Heart left ventricle (tissue), 13 donors: ENCODE data around the gene RETN.

Experiments
- POLR2A ChIP-seq, 2 donors: fragments of 450-650 bp; IDR thresholded peaks; one replicate each; pipeline ENCODE4 v1.6.1; 2017; ENCODE audit warnings: antibody characterized with exemption in 2 of 2, mild to moderate bottlenecking in 2 of 2, moderate library complexity in 2 of 2
- TF ChIP-seq, protein P1 (sequence below), 12 donors: fragments of 200-600 bp; sonication (generic) in 4 of 12; IDR thresholded peaks; one replicate each; pipeline versions ENCODE4 v1.5.0 to v1.8.0; 2018 to 2022; ENCODE audit warnings: antibody characterized with exemption in 12 of 12, mild to moderate bottlenecking in 5 of 12
- donor health status: ischemic (EF 13 %, LVEDD 7.1; RV severe dilation, severe dysfunction).
- donor health status: DM: no; HTN: yes; CAD: no.
- donor health status: DM: no; HTN: no; CAD: no.
- donor health status: ischemic (EF 25% LVEDD 6.9; RV normal size, moderate dysfunction).
- donor health status: ischemic (EF 25% LVEDD 5.7; RV mildly dilated, moderate dysfunction).
- donor health status: ischemic (EF 35%, LVEDD 5.7; RV mildly dilated, moderate dysfunction).
- donor health status: nonischemic (EF 11% LVEDD 7.7; RV severe dilation, severe dysfunction).
- donor health status: DM: yes; HTN: yes; CAD: no.
- donor health status: PGD.
- donor health status: ischemic (EF 29% LVEDD 5.4; RV normal size, mild dysfunction).
- donor health status: nonischemic (EF 23%, LVEDD 6.1; RV moderate dilation, normal function).

DNA sequence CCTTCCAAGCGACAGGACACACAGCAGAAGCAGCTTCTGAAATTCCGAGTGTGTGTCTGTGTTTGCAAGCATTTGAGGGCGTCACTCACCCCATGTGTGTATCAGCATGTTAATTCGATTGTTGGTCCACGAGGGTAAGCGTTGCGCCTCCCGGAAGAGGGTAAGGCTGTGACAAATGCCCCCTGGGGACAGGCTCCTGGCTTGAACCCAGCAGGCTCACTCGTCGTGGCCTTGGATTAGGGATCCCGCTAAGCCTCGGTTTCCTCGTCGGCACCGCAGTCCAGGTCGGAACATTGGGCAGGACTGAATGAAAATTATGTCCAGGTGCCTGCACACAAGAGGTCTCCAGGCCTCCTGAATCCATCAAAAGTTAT lies 32.5 kb upstream of the RETN start:
- TF ChIP-seq, protein P1, sequence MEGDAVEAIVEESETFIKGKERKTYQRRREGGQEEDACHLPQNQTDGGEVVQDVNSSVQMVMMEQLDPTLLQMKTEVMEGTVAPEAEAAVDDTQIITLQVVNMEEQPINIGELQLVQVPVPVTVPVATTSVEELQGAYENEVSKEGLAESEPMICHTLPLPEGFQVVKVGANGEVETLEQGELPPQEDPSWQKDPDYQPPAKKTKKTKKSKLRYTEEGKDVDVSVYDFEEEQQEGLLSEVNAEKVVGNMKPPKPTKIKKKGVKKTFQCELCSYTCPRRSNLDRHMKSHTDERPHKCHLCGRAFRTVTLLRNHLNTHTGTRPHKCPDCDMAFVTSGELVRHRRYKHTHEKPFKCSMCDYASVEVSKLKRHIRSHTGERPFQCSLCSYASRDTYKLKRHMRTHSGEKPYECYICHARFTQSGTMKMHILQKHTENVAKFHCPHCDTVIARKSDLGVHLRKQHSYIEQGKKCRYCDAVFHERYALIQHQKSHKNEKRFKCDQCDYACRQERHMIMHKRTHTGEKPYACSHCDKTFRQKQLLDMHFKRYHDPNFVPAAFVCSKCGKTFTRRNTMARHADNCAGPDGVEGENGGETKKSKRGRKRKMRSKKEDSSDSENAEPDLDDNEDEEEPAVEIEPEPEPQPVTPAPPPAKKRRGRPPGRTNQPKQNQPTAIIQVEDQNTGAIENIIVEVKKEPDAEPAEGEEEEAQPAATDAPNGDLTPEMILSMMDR (IDR thresholded peaks at IDR 0.05) = no peak
- no peak for TF ChIP-seq POLR2A (IDR thresholded peaks at IDR 0.05)
